ENCODE measurements around the gene KTN1.

Gene KTN1

DNA sequence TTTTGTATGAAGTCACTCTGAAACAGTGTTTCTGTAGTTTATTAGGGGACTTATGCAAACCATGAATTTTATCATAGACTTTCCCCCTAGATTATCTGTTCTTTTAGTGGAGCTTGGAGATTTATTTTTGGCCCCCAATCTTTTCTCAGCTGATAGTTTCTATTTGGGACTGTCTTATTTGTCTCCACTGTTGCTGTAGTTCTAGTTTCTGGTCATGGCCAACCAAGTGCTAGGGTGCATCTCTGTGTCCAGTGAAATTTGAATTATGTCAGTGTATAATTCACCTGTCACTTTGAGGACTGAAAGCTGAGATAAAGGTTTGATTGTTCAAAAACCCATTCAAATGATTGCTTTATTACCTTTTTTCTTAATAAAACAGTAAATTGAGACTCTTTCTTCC is 61.3 kb downstream of the KTN1 start:
- H3K4me3 ChIP-seq (ENCODE audit: low read length), result no peak overlapping the region
- TF ChIP-seq, protein P1, sequence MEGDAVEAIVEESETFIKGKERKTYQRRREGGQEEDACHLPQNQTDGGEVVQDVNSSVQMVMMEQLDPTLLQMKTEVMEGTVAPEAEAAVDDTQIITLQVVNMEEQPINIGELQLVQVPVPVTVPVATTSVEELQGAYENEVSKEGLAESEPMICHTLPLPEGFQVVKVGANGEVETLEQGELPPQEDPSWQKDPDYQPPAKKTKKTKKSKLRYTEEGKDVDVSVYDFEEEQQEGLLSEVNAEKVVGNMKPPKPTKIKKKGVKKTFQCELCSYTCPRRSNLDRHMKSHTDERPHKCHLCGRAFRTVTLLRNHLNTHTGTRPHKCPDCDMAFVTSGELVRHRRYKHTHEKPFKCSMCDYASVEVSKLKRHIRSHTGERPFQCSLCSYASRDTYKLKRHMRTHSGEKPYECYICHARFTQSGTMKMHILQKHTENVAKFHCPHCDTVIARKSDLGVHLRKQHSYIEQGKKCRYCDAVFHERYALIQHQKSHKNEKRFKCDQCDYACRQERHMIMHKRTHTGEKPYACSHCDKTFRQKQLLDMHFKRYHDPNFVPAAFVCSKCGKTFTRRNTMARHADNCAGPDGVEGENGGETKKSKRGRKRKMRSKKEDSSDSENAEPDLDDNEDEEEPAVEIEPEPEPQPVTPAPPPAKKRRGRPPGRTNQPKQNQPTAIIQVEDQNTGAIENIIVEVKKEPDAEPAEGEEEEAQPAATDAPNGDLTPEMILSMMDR (IDR thresholded peaks at IDR 0.05; ENCODE audit: insufficient read depth, low read depth, low read length, missing control alignments), result no peak
- DNase-seq (ENCODE audit: low read depth), result no peak

DNA sequence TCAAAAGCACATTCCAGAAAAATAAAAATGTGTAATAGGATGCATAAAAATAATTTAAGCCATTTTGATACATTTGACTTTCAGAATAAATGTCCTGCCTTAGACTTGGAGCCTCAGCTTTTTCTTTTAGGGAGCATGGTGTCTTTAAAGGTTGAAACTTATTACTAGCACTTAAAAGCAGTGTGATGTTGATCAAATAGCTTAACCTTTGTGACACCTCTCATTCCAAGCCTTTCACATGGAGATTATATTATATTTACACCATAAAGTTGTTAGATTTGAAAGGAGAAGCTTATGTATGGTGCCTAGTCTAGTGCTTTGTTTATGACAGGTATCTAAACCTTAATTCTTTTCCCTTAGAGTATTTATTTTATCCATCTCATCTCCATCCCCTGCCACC is 61.9 kb downstream of the KTN1 start:
- TF ChIP-seq, protein P1 (IDR thresholded peaks at IDR 0.05; ENCODE audit: insufficient read depth, low read depth, low read length, missing control alignments), result no peak
- no peak for DNase-seq (ENCODE audit: low read depth)
- no peak overlapping the region for H3K4me3 ChIP-seq (ENCODE audit: low read length)

DNA sequence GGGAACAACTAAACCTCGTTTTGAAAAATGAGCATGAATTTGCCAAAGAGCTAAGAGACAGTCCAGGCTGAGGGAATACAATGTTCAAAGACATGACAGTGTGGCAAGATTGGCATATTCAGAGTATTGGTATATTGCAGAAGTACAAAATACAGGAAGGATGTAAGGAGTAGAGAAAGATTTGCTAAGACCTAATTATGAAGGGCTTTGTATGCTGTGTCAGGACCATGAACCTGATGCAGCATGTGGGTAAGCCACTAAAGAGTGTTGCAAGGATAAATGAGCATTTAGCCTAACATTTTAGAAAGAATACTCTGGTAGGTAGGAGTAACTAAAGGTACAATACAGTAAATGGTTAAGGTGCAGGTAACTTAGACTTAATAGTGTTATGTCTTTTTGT is 65.1 kb downstream of the KTN1 start:
- H3K4me3 ChIP-seq (ENCODE audit: low read length), result no peak overlapping the region
- no peak for DNase-seq (ENCODE audit: low read depth)
- TF ChIP-seq, protein P1 (IDR thresholded peaks at IDR 0.05; ENCODE audit: insufficient read depth, low read depth, low read length, missing control alignments), result no peak

DNA sequence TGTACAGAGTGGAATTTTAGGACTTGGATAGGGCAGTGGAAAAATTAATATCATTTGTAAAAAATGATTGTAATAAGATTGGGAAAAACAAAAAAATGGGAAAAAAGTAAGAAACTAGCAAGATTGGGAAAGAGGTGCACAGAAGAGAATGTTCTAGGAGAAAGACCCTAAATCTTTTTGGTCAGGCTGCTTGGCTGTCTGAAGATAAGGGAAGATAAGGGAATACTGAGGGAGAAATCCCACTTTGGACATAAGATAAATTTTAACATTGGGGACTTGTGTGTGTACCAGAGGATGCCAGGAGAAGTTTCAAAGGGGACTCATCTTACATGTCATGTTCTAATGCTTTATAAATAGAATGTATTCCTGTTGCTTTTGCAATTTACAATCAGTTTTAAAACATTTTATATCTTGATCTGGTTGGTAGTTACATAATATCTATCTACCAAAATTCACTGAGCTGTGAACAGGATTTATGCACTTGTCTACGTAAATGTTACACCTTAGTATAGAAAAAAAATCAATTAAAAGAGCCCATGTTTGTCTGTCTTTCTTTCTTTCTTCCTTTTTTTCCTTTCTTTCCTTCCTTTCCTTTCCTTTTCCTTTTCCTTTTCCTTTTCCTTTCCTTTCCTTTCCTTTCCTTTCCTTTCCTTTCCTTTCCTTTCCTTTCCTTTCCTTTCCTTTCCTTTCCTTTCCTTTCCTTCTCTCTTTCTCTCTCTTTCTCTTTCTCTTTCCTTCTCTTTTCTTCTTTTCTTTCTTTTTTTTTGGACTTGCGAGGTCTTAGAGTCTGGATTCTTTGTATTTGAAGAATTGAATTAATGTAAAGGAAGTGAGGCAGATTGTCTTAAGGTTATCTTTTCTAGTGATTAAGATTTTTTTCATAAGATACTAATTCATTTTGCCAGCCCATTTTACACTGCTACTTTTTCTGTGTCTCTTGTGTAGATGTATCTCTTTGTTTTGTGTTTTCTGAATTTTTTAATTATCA is 66.1 kb downstream of the KTN1 start:
- TF ChIP-seq, protein P1 (IDR thresholded peaks at IDR 0.05; ENCODE audit: insufficient read depth, low read depth, low read length, missing control alignments), result no peak
- H3K4me3 ChIP-seq (ENCODE audit: low read length), result no peak overlapping the region
- no peak for DNase-seq (ENCODE audit: low read depth)

DNA sequence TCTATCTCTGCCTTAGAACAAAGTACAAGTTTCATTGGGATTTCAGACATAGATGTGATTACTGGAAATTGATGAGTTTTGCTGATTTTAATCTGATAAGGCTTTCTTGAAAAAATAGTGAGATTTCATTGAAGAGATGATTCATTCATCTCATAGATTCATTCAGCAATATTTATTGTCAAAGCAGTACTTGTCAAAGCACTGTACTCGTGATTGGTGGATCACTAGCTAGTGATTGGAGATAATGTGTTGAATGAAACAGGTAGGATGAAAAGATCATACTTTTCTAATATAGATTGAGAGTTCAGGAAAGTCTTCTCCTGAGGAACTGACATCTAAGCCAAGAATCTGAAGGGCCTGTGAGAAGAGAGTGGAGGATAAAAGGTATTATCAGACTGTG is 71.0 kb downstream of the KTN1 start:
- TF ChIP-seq, protein P1 (IDR thresholded peaks at IDR 0.05; ENCODE audit: insufficient read depth, low read depth, low read length, missing control alignments), result no peak
- no peak for DNase-seq (ENCODE audit: low read depth)
- H3K4me3 ChIP-seq (ENCODE audit: low read length), result no peak overlapping the region

DNA sequence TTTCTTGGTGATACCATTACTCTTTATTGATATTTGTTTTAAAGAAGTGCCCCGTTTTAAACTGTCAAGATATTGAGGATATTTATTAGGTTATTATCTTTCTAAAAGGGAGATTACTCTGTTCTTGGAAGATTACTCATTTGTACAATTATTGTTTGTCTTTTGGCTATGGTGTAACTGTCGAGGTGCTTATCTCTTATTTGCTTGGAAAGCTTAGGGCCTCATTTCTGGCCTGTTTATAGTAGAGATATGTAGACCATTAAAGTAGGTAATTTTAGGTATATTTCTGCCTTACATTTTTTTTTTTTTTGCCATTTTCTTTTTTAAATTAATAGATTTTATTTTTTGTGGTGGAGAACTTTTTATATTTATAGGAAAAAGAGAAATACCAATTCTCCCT is 74.2 kb downstream of the KTN1 start:
- TF ChIP-seq, protein P1 (IDR thresholded peaks at IDR 0.05; ENCODE audit: insufficient read depth, low read depth, low read length, missing control alignments), result no peak
- no peak for DNase-seq (ENCODE audit: low read depth)
- no peak overlapping the region for H3K4me3 ChIP-seq (ENCODE audit: low read length)
